H1 (cell line): Measurements from ENCODE around the gene GRID2. TPM values are rescaled to one million over a fixed set of nuclear protein-coding genes. Genes with fewer than 3 reads are reported as not detected.

Source experiments
- CEBPB ChIP-seq: IDR thresholded peaks from 2 replicates; pipeline ENCODE4 v1.6.1; 2012; ENCODE audit warnings: low read depth, low read length
- EZH2 ChIP-seq: fragments of 200-600 bp; sonication (generic); IDR thresholded peaks from 2 replicates; pipeline ENCODE4 v1.7.1; 2012; ENCODE audit warnings: low read depth, mild to moderate bottlenecking, moderate library complexity, low read length, inconsistent platforms; ENCODE audit not compliant: severe bottlenecking
- PHF8 ChIP-seq: fragments of 200-600 bp; sonication (generic); conservative IDR thresholded peaks from 2 replicates; pipeline ENCODE4 v1.7.1; 2012; ENCODE audit warnings: low read depth, mild to moderate bottlenecking, inconsistent platforms, low read length, moderate library complexity
- SP4 ChIP-seq: IDR thresholded peaks from 2 replicates; pipeline ENCODE4 v1.6.1; 2012; ENCODE audit warnings: low read length, inconsistent platforms
- polyA plus RNA-seq, 7 experiments: library from polyadenylated mRNA; depleted of rRNA in 3 of 7; stranded (reverse) in 5 of 7; unstranded in 2 of 7; fragments of >200 nt in 5 of 7; fragments of 200-250 nt in 2 of 7; gene quantifications; 1 replicate in 5 of 7; 2 replicates in 1 of 7; 4 replicates in 1 of 7; pipeline versions ENCODE4 v1.2.1 to v1.2.3, GENCODE V29; 2011 to 2013; ENCODE audit warnings: missing spikeins in 2 of 7, mixed read lengths in 2 of 7
- total RNA-seq: library from RNA; stranded (reverse); fragmentation: NEBNext Ultra II Directional; extraction: Animal tissue kit (Norgen Biotek cat#: 25700); gene quantifications from 2 replicates; pipeline ENCODE4 v1.2.1, GENCODE V29; 2021
- TF ChIP-seq, protein P1 (sequence below): fragments of 300-600 bp; sonication (generic); IDR thresholded peaks from 2 replicates; pipeline ENCODE4 v1.7.1; 2012; ENCODE audit warnings: low read length, moderate library complexity, mild to moderate bottlenecking, inconsistent platforms; ENCODE audit not compliant: insufficient replicate concordance

GRID2 gene
- total and polyA plus RNA-seq, 2 of the 8 experiments (the other 6 are each of a cell fraction or from before 2014, with no cell fraction given), result 31.1 to 81.9 TPM

- TF ChIP-seq, protein P1, sequence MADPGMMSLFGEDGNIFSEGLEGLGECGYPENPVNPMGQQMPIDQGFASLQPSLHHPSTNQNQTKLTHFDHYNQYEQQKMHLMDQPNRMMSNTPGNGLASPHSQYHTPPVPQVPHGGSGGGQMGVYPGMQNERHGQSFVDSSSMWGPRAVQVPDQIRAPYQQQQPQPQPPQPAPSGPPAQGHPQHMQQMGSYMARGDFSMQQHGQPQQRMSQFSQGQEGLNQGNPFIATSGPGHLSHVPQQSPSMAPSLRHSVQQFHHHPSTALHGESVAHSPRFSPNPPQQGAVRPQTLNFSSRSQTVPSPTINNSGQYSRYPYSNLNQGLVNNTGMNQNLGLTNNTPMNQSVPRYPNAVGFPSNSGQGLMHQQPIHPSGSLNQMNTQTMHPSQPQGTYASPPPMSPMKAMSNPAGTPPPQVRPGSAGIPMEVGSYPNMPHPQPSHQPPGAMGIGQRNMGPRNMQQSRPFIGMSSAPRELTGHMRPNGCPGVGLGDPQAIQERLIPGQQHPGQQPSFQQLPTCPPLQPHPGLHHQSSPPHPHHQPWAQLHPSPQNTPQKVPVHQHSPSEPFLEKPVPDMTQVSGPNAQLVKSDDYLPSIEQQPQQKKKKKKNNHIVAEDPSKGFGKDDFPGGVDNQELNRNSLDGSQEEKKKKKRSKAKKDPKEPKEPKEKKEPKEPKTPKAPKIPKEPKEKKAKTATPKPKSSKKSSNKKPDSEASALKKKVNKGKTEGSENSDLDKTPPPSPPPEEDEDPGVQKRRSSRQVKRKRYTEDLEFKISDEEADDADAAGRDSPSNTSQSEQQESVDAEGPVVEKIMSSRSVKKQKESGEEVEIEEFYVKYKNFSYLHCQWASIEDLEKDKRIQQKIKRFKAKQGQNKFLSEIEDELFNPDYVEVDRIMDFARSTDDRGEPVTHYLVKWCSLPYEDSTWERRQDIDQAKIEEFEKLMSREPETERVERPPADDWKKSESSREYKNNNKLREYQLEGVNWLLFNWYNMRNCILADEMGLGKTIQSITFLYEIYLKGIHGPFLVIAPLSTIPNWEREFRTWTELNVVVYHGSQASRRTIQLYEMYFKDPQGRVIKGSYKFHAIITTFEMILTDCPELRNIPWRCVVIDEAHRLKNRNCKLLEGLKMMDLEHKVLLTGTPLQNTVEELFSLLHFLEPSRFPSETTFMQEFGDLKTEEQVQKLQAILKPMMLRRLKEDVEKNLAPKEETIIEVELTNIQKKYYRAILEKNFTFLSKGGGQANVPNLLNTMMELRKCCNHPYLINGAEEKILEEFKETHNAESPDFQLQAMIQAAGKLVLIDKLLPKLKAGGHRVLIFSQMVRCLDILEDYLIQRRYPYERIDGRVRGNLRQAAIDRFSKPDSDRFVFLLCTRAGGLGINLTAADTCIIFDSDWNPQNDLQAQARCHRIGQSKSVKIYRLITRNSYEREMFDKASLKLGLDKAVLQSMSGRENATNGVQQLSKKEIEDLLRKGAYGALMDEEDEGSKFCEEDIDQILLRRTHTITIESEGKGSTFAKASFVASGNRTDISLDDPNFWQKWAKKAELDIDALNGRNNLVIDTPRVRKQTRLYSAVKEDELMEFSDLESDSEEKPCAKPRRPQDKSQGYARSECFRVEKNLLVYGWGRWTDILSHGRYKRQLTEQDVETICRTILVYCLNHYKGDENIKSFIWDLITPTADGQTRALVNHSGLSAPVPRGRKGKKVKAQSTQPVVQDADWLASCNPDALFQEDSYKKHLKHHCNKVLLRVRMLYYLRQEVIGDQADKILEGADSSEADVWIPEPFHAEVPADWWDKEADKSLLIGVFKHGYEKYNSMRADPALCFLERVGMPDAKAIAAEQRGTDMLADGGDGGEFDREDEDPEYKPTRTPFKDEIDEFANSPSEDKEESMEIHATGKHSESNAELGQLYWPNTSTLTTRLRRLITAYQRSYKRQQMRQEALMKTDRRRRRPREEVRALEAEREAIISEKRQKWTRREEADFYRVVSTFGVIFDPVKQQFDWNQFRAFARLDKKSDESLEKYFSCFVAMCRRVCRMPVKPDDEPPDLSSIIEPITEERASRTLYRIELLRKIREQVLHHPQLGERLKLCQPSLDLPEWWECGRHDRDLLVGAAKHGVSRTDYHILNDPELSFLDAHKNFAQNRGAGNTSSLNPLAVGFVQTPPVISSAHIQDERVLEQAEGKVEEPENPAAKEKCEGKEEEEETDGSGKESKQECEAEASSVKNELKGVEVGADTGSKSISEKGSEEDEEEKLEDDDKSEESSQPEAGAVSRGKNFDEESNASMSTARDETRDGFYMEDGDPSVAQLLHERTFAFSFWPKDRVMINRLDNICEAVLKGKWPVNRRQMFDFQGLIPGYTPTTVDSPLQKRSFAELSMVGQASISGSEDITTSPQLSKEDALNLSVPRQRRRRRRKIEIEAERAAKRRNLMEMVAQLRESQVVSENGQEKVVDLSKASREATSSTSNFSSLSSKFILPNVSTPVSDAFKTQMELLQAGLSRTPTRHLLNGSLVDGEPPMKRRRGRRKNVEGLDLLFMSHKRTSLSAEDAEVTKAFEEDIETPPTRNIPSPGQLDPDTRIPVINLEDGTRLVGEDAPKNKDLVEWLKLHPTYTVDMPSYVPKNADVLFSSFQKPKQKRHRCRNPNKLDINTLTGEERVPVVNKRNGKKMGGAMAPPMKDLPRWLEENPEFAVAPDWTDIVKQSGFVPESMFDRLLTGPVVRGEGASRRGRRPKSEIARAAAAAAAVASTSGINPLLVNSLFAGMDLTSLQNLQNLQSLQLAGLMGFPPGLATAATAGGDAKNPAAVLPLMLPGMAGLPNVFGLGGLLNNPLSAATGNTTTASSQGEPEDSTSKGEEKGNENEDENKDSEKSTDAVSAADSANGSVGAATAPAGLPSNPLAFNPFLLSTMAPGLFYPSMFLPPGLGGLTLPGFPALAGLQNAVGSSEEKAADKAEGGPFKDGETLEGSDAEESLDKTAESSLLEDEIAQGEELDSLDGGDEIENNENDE, result no peak
- TF ChIP-seq SP4 (no peak), EZH2 (no peak), CEBPB (no peak), PHF8 (no peak)
These were observed 933.8 kb downstream of the GRID2 start (continued) for GRCh38 chr4:93237521-93237920.
